Measurements from ENCODE around the gene IFRD2.
"Not testable (repeated sequence)": the region's sequence is repeated elsewhere in the genome, so short reads cannot be mapped to it uniquely, and the experiment has no call there.

Gene IFRD2

DNA sequence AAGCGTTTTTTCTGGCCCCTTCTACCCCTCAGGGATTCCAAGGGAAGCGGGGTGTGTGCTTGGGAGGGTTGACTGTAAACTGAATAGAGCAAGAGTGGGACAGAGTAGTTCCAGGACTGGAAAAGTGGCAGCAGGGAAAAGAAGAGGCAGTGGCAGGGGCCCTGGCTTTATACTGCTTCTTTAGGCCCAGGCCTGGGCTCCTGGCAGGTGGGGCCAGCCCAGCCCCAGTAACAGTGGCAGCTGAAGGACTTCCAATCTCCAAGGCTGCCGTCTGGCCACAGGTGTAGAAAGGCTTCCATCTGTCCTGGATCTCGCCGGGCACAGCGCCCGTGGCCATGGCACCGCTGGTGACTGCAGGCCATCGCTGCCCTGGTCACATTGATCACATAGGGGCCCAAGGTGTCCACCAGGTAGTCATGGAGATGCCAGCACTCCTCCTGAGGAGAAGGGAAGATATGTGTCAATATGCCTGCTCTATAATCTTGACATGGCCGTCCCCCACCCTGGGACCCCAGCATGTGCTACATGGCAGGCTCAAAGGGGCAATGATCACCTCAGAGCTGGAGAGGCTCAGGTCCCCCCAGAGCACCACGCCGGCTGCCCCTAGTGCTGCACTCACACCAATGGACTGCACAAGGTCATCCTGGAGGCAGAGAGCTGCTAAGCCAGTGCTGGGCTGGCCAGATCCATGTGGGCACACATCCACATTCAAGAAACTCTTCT, 1.0 kb upstream of the IFRD2 start:
- TF ChIP-seq, protein P1, sequence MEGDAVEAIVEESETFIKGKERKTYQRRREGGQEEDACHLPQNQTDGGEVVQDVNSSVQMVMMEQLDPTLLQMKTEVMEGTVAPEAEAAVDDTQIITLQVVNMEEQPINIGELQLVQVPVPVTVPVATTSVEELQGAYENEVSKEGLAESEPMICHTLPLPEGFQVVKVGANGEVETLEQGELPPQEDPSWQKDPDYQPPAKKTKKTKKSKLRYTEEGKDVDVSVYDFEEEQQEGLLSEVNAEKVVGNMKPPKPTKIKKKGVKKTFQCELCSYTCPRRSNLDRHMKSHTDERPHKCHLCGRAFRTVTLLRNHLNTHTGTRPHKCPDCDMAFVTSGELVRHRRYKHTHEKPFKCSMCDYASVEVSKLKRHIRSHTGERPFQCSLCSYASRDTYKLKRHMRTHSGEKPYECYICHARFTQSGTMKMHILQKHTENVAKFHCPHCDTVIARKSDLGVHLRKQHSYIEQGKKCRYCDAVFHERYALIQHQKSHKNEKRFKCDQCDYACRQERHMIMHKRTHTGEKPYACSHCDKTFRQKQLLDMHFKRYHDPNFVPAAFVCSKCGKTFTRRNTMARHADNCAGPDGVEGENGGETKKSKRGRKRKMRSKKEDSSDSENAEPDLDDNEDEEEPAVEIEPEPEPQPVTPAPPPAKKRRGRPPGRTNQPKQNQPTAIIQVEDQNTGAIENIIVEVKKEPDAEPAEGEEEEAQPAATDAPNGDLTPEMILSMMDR (IDR thresholded peaks at IDR 0.05; ENCODE audit: low read depth, low read length, missing control alignments), result no peak
- DNase-seq (ENCODE audit: extremely low read depth, low read depth), result no peak
- peak overlapping the region; percentile 100 for H3K4me3 ChIP-seq (replicated peaks; ENCODE audit: low read depth, low read length)

DNA sequence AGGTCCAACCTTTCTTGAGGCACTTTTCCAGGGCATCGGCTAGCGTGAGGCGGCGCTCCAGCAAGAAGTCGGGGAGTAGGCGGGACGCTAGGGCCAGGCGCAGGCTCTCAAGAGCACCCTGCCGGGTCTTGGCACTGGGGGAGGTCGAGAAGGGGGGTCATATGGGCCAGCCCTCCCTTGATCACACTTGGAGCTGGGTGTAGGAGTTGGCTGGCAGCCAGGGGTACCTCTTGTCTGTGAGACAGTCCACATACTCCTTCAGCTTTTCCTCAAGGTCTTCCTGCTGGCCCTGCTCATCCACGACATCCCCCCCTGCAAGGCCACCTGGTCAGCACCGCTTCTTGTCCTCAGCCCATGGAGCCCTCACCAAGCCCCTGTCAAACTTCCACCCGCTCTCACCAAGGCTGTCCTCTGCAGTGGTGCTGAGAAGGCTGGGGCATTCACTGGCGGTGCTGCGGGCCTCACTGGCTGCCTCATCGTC, 2.0 kb downstream of the IFRD2 start:
- TF ChIP-seq, protein P1 (IDR thresholded peaks at IDR 0.05; ENCODE audit: low read depth, low read length, missing control alignments), result no peak
- H3K4me3 ChIP-seq (replicated peaks; ENCODE audit: low read depth, low read length), result peak overlapping the region; percentile 100
- DNase-seq (ENCODE audit: extremely low read depth, low read depth), result no peak

DNA sequence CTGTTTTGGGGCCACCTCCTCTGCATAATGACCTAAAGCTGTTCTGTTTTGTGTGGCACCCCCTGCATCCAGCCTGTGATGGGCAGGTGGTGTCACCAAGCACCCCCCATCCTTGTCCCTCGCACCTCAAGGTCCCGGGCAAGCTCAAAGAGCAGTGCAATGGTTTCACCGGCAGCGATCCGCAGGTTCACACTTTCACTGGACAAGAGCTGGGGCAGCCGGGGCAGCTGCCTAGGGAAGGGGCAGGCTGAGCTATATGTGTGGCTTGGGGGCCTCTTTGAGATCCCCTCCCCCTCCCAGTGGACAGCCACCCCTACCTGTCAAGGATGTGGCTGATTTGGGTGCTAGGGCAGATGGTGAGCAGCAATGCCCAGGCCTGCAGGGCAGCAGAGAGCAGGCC, 3.1 kb downstream of the IFRD2 start:
- TF ChIP-seq, protein P1 (IDR thresholded peaks at IDR 0.05; ENCODE audit: low read depth, low read length, missing control alignments), result no peak
- no peak overlapping the region for H3K4me3 ChIP-seq (replicated peaks; ENCODE audit: low read depth, low read length)
- no peak for DNase-seq (ENCODE audit: extremely low read depth, low read depth)

DNA sequence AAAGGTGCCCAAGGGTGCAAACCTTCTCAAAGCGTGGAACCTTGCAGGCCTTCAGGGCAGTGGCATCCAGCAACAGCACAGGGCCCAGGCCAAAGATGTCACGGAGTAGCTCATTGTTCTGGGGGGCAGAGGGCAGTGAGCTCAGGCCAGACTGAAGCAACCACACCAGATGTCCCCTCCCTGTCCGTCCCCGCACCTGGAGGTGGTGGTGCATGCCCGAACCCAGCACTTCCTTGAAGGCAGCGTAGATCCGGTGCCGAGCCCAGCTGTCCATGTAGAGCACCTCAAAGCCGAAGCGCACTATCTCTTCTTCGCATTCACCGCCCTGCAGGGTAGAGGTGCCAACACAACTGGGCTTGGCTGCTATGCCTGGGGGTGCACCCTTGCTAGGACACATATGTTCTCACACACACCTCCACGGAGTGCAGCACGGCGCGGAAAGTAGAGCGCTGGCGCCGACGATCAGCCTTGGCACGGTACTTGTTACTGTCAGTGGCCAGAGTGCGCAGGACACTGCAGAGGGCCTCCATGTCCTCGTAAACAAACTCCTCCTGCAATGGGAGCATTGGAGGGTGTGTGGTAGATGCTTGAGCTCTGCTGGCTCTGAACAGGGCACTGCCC, 3.7 kb downstream of the IFRD2 start:
- no peak for DNase-seq (ENCODE audit: extremely low read depth, low read depth)
- TF ChIP-seq, protein P1 (IDR thresholded peaks at IDR 0.05; ENCODE audit: low read depth, low read length, missing control alignments), result no peak
- H3K4me3 ChIP-seq (replicated peaks; ENCODE audit: low read depth, low read length), result no peak overlapping the region

DNA sequence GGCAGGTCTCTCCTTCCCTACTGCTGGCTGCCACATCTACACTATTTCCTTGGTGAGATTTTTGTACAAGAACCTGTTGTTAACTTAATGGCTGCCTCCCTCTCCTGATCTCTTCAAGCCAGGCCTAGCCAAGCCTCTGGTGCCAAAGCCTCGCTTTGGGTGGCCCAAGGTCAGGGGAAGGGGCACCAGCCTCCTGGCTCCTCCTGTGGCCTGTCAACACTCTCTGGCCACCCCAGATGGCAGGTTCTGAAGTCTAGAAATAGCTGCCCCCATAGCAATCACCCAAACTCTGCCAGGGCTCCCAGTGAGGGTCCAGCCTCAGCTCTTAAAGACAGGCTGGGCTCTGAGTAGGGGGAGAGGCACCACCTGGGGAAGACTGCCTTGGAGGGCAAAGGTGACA, 5.0 kb downstream of the IFRD2 start:
- TF ChIP-seq, protein P1 (IDR thresholded peaks at IDR 0.05; ENCODE audit: low read depth, low read length, missing control alignments), result no peak
- no peak overlapping the region for H3K4me3 ChIP-seq (replicated peaks; ENCODE audit: low read depth, low read length)
- DNase-seq (ENCODE audit: extremely low read depth, low read depth), result no peak

DNA sequence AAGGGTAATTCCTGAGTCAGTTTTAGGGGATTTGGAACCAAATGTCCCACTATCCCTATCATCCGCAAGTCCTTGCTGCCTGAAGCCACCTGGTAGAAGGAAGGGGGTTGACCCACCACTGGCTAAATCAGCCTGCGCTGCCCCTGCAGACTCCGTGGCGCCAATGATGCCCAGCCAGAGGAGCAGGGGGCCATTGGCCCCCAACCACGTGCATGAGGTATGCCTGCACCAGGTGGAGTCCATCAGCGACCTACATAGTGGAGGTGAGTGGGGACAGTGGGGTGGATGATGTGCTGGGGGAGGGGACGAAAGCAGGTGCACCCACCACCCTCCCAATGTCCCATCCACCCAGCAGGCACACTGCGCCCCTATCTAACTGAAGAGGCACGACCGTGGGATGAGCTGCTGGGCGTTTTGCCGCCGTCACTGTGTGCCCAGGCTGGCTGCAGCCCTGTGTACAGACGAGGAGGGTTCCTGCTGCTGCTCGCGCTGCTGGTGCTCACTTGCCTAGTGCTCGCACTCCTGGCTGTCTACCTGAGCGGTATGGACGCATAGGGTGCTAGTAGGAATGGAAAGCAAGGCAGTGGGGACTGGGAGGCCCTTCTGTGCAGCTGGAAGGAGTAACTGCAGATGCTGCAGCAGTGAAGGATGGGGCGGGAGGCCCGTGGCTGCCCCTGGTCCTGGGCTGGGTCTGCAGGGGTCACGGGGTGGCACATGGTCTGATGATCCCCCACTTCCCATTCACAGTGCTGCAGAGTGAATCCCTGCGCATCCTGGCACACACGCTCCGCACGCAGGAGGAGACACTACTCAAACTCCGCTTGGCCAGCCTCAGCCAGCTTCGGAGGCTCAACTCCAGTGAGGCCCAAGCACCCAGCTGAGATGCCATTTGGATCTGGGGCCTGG, 5.7 kb downstream of the IFRD2 start:
- TF ChIP-seq, protein P1 (IDR thresholded peaks at IDR 0.05; ENCODE audit: low read depth, low read length, missing control alignments), result no peak
- no peak overlapping the region for H3K4me3 ChIP-seq (replicated peaks; ENCODE audit: low read depth, low read length)
- no peak for DNase-seq (ENCODE audit: extremely low read depth, low read depth)

DNA sequence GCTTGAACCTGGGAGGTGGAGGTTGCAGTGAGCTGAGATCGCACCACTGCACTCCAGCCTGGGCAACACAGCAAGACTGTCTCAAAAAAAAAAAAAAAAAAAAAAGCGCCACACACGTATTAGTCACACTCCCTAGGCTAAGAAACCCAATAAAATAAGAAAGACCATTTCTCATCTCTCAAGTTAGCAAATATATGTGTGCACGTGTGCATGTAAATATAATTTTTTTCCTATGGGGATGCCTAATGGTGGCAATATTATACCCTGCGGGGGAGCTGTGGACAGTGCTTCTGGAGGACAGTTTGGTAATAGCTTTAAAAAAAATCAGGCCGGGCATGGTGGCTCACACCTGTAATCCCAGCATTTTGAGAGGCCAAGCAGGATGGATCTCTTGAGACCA, 8.1 kb downstream of the IFRD2 start:
- not testable (repeated sequence) for H3K4me3 ChIP-seq (replicated peaks; ENCODE audit: low read depth, low read length); DNase-seq (ENCODE audit: extremely low read depth, low read depth)

Data from HFF-Myc (cell line).